ENCODE measurements around the gene ETV5.

ETV5 gene

GRCh38 chr3:186149319-186149960 is 40.6 kb upstream of the ETV5 start:
- DNase-seq (ENCODE audit: low read depth) = no peak
- TF ChIP-seq CTCF (conservative IDR thresholded peaks at IDR 0.05; ENCODE audit: low read depth, low read length) = no peak
- no peak overlapping the region for H3K4me3 ChIP-seq (ENCODE audit: low read length)

- no peak overlapping the region for H3K4me3 ChIP-seq (ENCODE audit: low read length)
- DNase-seq (ENCODE audit: low read depth) = no peak
- no peak for TF ChIP-seq CTCF (conservative IDR thresholded peaks at IDR 0.05; ENCODE audit: low read depth, low read length)
Observed at GRCh38 chr3:186144257-186144656, 35.4 kb upstream of the ETV5 start.

GRCh38 chr3:186143250-186143649 is 34.4 kb upstream of the ETV5 start:
- no peak for TF ChIP-seq CTCF (conservative IDR thresholded peaks at IDR 0.05; ENCODE audit: low read depth, low read length)
- no peak overlapping the region for H3K4me3 ChIP-seq (ENCODE audit: low read length)
- no peak for DNase-seq (ENCODE audit: low read depth)

- no peak for DNase-seq (ENCODE audit: low read depth)
- TF ChIP-seq CTCF (conservative IDR thresholded peaks at IDR 0.05; ENCODE audit: low read depth, low read length) = no peak
- H3K4me3 ChIP-seq (ENCODE audit: low read length) = no peak overlapping the region
Observed at GRCh38 chr3:186142393-186142932, 33.6 kb upstream of the ETV5 start.

GRCh38 chr3:186141790-186142189 is 32.9 kb upstream of the ETV5 start:
- DNase-seq (ENCODE audit: low read depth) = no peak
- H3K4me3 ChIP-seq (ENCODE audit: low read length) = no peak overlapping the region
- TF ChIP-seq CTCF (conservative IDR thresholded peaks at IDR 0.05; ENCODE audit: low read depth, low read length) = no peak

- TF ChIP-seq CTCF (conservative IDR thresholded peaks at IDR 0.05; ENCODE audit: low read depth, low read length) = no peak
- H3K4me3 ChIP-seq (ENCODE audit: low read length) = no peak overlapping the region
- DNase-seq (ENCODE audit: low read depth) = peak; percentile 38
Observed at GRCh38 chr3:186138272-186138981, 29.5 kb upstream of the ETV5 start.

All from retinal pigment epithelial cell (primary cell).